HG02973 (cell line): Measurements from ENCODE around the gene ARHGEF17.

Experiments used
- ATAC-seq: cut with Tn5 transposase; IDR thresholded peaks from one replicate; pipeline ENCODE4 v1.9.1; 2021; ENCODE audit warnings: moderate library complexity; ENCODE audit not compliant: unreplicated experiment

The ARHGEF17 gene

GRCh38 chr11:73312036-73312435 lies 4.0 kb downstream of the ARHGEF17 start:
- no peak for ATAC-seq

GRCh38 chr11:73312851-73313327 lies 4.8 kb downstream of the ARHGEF17 start:
- ATAC-seq = no peak

GRCh38 chr11:73313652-73314051 lies 5.6 kb downstream of the ARHGEF17 start:
- no peak for ATAC-seq

GRCh38 chr11:73314117-73314961 lies 6.3 kb downstream of the ARHGEF17 start:
- no peak for ATAC-seq

- ATAC-seq = no peak
These were observed 7.4 kb downstream of the ARHGEF17 start for GRCh38 chr11:73315293-73316020.

GRCh38 chr11:73316422-73316821 lies 8.3 kb downstream of the ARHGEF17 start:
- ATAC-seq = no peak

- no peak for ATAC-seq
These were observed 9.3 kb downstream of the ARHGEF17 start for GRCh38 chr11:73317373-73317772.

- no peak for ATAC-seq
These were observed 9.7 kb downstream of the ARHGEF17 start for GRCh38 chr11:73317803-73318202.

GRCh38 chr11:73318501-73319011 lies 10.5 kb downstream of the ARHGEF17 start:
- ATAC-seq = no peak

- ATAC-seq = no peak
These were observed 12.9 kb downstream of the ARHGEF17 start for GRCh38 chr11:73320763-73321603.

GRCh38 chr11:73321604-73322381 lies 13.7 kb downstream of the ARHGEF17 start:
- no peak for ATAC-seq

GRCh38 chr11:73322382-73323306 lies 14.6 kb downstream of the ARHGEF17 start:
- ATAC-seq = no peak

GRCh38 chr11:73323464-73323863 lies 15.4 kb downstream of the ARHGEF17 start:
- ATAC-seq = no peak

GRCh38 chr11:73324116-73324515 lies 16.0 kb downstream of the ARHGEF17 start:
- no peak for ATAC-seq

- no peak for ATAC-seq
These were observed 16.6 kb downstream of the ARHGEF17 start for GRCh38 chr11:73324665-73325035.

GRCh38 chr11:73325036-73325981 lies 17.2 kb downstream of the ARHGEF17 start:
- ATAC-seq = peak; percentile 57

- no peak for ATAC-seq
These were observed 19.1 kb downstream of the ARHGEF17 start for GRCh38 chr11:73326929-73327811.
